Pancreas (tissue), 10 donors: ENCODE measurements around the gene EEF1B2. TPM values are rescaled to one million over a fixed set of nuclear protein-coding genes. Genes with fewer than 3 reads are reported as not detected.
"Not testable (repeated sequence)": the region's sequence is repeated elsewhere in the genome, so short reads cannot be mapped to it uniquely, and the experiment has no call there.

Experiments used
- ATAC-seq, 4 donors: fragments of 200-7000 bp; cut with Tn5 transposase; one replicate each; pipeline versions ENCODE4 v1.8.0 to v1.9.1; 2020; ENCODE audit warnings: mild to moderate bottlenecking in 4 of 4, moderate library complexity in 4 of 4
- DNase-seq, 6 donors: peaks; one replicate each; pipeline ENCODE4 v3.0.0-alpha.2; 2020
- FAIRE-seq: peaks from 2 replicates; lab custom pipeline; 2012; peaks lifted over from hg19 to GRCh38; lab: Jason Lieb, UNC
- H3K27ac ChIP-seq, 4 donors: fragments of 200-600 bp; sonication (generic); 1 replicate in 3 of 4; 2 replicates in 1 of 4; pipeline versions ENCODE4 v1.5.0 to v1.8.0; 2020
- H3K27me3 ChIP-seq, 4 donors: fragments of 200-600 bp; one replicate each; pipeline ENCODE4 v1.8.0; 2021
- H3K36me3 ChIP-seq, 3 donors: fragments of 200-600 bp; sonication (generic) in 1 of 3; one replicate each; pipeline versions ENCODE4 v1.5.0 to v1.8.0; 2020 to 2021
- H3K4me1 ChIP-seq, 3 donors: fragments of 200-600 bp; one replicate each; pipeline ENCODE4 v1.8.0; 2021
- H3K4me3 ChIP-seq, 4 donors: fragments of 200-600 bp; sonication (generic) in 2 of 4; one replicate each; pipeline versions ENCODE4 v1.5.0 to v1.8.0; 2020 to 2021
- H3K9me3 ChIP-seq, 4 donors: fragments of 200-600 bp; one replicate each; pipeline ENCODE4 v1.8.0; 2021
- CTCF ChIP-seq, 4 donors: fragments of 200-600 bp; sonication (generic) in 3 of 4; IDR thresholded peaks; one replicate each; pipeline versions ENCODE4 v1.5.0 to v1.8.0; 2021; ENCODE audit warnings: antibody characterized with exemption in 4 of 4
- WGBS, 2 donors: extraction: QIAGEN DNeasy Blood & Tissue Kit; methylation state at CpG; one replicate each; pipeline ENCODE4 v1.1.7; 2013; 5-methylcytosine and 5-hydroxymethylcytosine counted together
- intact Hi-C, 3 donors: fragments of 100-400 bp; cut with DNase I; formaldehyde crosslinking; loops; one replicate each; pipeline versions ENCODE4 v1.11.1 to v1.14.2; 2022
- polyA plus RNA-seq, 2 donors: library from polyadenylated mRNA; stranded (reverse); fragments of 200-250 nt; gene quantifications; one replicate each; pipeline ENCODE4 v1.2.3, GENCODE V29; 2013
- total RNA-seq, 6 donors: library from RNA; stranded (reverse); fragmentation: NEBNext Ultra II Directional in 4 of 6; extraction: Animal tissue kit (Norgen Biotek cat#: 25700) in 4 of 6; gene quantifications; one replicate each; pipeline versions ENCODE4 v1.2.1 to v1.2.4, GENCODE V29; 2021 to 2023
- donor health status: healthy with polysubstance abuse.
- donor health status: DM: no; HTN: no; CAD: no; lungs with moderate emphysema.
- donor health status: DM: no; HTN: no; CAD: no.
- donor health status: control.
- donor health status: control.
- donor health status: Bipolar disorder and iron deficiency.
- donor health status: DM: yes; HTN: yes; CAD: no.
- donor health status: DM: no; HTN: no; CAD: no.
- donor health status: DM: no; HTN: no; CAD: no.
- donor health status: DM: yes; HTN: yes; CAD: no.

The EEF1B2 gene
- total and polyA plus RNA-seq, 8 donors, result 390 to 817 (median 485) TPM

GRCh38 chr2:206176121-206176520 lies 16.4 kb downstream of the EEF1B2 start:
- H3K27ac ChIP-seq, result no peak overlapping the region
- no peaks in the 10 kb centered on the region for H3K4me1 ChIP-seq
- 77 to 92% methylated on average over 2 of the region's 2 CpGs for WGBS, 2 donors
- intact Hi-C loops, result no loop called here
- DNase-seq (no peak), ATAC-seq (no peak), FAIRE-seq (no peak)
- no peak overlapping the region for H3K4me3 ChIP-seq
- H3K9me3 ChIP-seq, result no peaks in the 10 kb centered on the region
- no peaks in the 10 kb centered on the region for H3K27me3 ChIP-seq
- no peaks in the 10 kb centered on the region for H3K36me3 ChIP-seq
- no peak for TF ChIP-seq CTCF (IDR thresholded peaks at IDR 0.05)

GRCh38 chr2:206176901-206177300 lies 17.2 kb downstream of the EEF1B2 start:
- intact Hi-C loops, result no loop called here
- Histone ChIP-seq H3K4me3 (no peak overlapping the region), H3K36me3 (no peaks in the 10 kb centered on the region), H3K9me3 (no peaks in the 10 kb centered on the region), H3K27ac (no peak overlapping the region), H3K27me3 (no peaks in the 10 kb centered on the region), H3K4me1 (no peaks in the 10 kb centered on the region)
- ATAC-seq (no peak), DNase-seq (no peak), FAIRE-seq (no peak)
- TF ChIP-seq CTCF (IDR thresholded peaks at IDR 0.05), result no peak
- WGBS, 2 donors, result 73 to 74% methylated on average over 3 of the region's 3 CpGs

GRCh38 chr2:206181526-206181925 lies 21.8 kb downstream of the EEF1B2 start:
- WGBS, 2 donors, result 79 to 86% methylated on average over 6 of the region's 6 CpGs
- H3K27me3 ChIP-seq, H3K36me3 ChIP-seq, H3K4me1 ChIP-seq, intact Hi-C loops, FAIRE-seq, H3K9me3 ChIP-seq, H3K4me3 ChIP-seq, H3K27ac ChIP-seq, DNase-seq, ATAC-seq: not testable (repeated sequence)

- Histone ChIP-seq H3K36me3 (no peaks in the 10 kb centered on the region), H3K4me3 (no peak overlapping the region), H3K4me1 (no peaks in the 10 kb centered on the region), H3K27ac (no peak overlapping the region), H3K9me3 (no peaks in the 10 kb centered on the region), H3K27me3 (no peaks in the 10 kb centered on the region)
- DNase-seq, result no peak
- 65 to 73% methylated on average over 3 of the region's 3 CpGs for WGBS, 2 donors
- intact Hi-C loops, result no loop called here
- no peak for FAIRE-seq
- TF ChIP-seq CTCF (IDR thresholded peaks at IDR 0.05), result no peak
- no peak for ATAC-seq
Observed at GRCh38 chr2:206189691-206190090, 30.0 kb downstream of the EEF1B2 start.

GRCh38 chr2:206190111-206190510 lies 30.4 kb downstream of the EEF1B2 start:
- DNase-seq (no peak), ATAC-seq (no peak), FAIRE-seq (no peak)
- H3K27me3 ChIP-seq, result no peaks in the 10 kb centered on the region
- 50 to 64% methylated on average over 2 of the region's 2 CpGs for WGBS, 2 donors
- no peak overlapping the region for H3K4me3 ChIP-seq
- no peak for TF ChIP-seq CTCF (IDR thresholded peaks at IDR 0.05)
- no peaks in the 10 kb centered on the region for H3K9me3 ChIP-seq
- H3K27ac ChIP-seq, result no peak overlapping the region
- H3K36me3 ChIP-seq, result no peaks in the 10 kb centered on the region
- intact Hi-C loops, result no loop called here
- no peaks in the 10 kb centered on the region for H3K4me1 ChIP-seq
